Activated CD8-positive, alpha-beta memory T cell treated with anti-CD3 and anti-CD28 coated beads, Interleukin-2, amount 10 ng/mL, durations not matched to agents 7 days and 5 days (primary cell): ENCODE data around the gene IL21R. TPM values are rescaled to one million over a fixed set of nuclear protein-coding genes. Genes with fewer than 3 reads are reported as not detected.
"Not testable (repeated sequence)": the region's sequence is repeated elsewhere in the genome, so short reads cannot be mapped to it uniquely, and the experiment has no call there.

ENCODE experiments used
- ATAC-seq: fragments of 150-1000 bp; cut with Tn5 transposase; one replicate; pipeline ENCODE4 v1.10.0; 2021; ENCODE audit warnings: moderate library complexity
- CTCF ChIA-PET: fragments of 350-600 bp; sonication (Branson Sonifier 250); formaldehyde crosslinking; loops from one replicate; lab custom pipeline; 2021; ENCODE audit warnings: antibody characterized with exemption; lab: Charles Lee
- DNase-seq: peaks from one replicate; pipeline ENCODE4 v3.0.0-alpha.2; 2020
- H3K27ac Mint-ChIP-seq: one replicate; pipeline ENCODE4 v1.8.0; 2021; ENCODE audit warnings: mild to moderate bottlenecking, mixed read lengths
- H3K27me3 Mint-ChIP-seq: one replicate; pipeline ENCODE4 v1.8.0; 2021; ENCODE audit warnings: mixed read lengths
- H3K36me3 Mint-ChIP-seq: one replicate; pipeline ENCODE4 v1.8.0; 2021; ENCODE audit warnings: mild to moderate bottlenecking, mixed read lengths
- H3K4me1 Mint-ChIP-seq: one replicate; pipeline ENCODE4 v1.8.0; 2021; ENCODE audit warnings: mixed read lengths
- H3K4me3 Mint-ChIP-seq: one replicate; pipeline ENCODE4 v1.8.0; 2021; ENCODE audit warnings: mild to moderate bottlenecking, moderate library complexity, mixed read lengths
- H3K9me3 Mint-ChIP-seq: one replicate; pipeline ENCODE4 v1.8.0; 2022; ENCODE audit warnings: low read depth, mixed read lengths
- total RNA-seq, 2 experiments: library from RNA; stranded (reverse); gene quantifications; one replicate each; pipeline ENCODE4 v1.2.3, GENCODE V29; 2021

The IL21R gene
- total RNA-seq, 2 experiments from 2014 or later: 24.6 to 38.0 TPM

GRCh38 chr16:27427538-27427937, 25.6 kb downstream of the IL21R start:
- peaks cover 81% of the 10 kb centered on the region for H3K4me1 Mint-ChIP-seq
- H3K36me3 Mint-ChIP-seq: peaks cover 48% of the 10 kb centered on the region
- CTCF ChIA-PET: interaction anchor here (0.7 to 2.7 kb wide), 12 partner anchors 17 to 258 kb away, joined by 3 to 7 read pairs (median 4); partner anchors contain the start of gene IL21R
- ATAC-seq (no peak), DNase-seq (peak; percentile 32)
- peaks cover 7% of the 10 kb centered on the region for H3K9me3 Mint-ChIP-seq
- H3K4me3 Mint-ChIP-seq: peak overlapping the region; percentile 47
- H3K27ac Mint-ChIP-seq: peak overlapping the region; percentile 95
- no peaks in the 10 kb centered on the region for H3K27me3 Mint-ChIP-seq

- Mint-ChIP-seq H3K4me1 (peaks cover 85% of the 10 kb centered on the region), H3K27ac (no peak overlapping the region), H3K4me3 (no peak overlapping the region), H3K9me3 (peaks cover 5% of the 10 kb centered on the region), H3K36me3 (peaks cover 45% of the 10 kb centered on the region), H3K27me3 (no peaks in the 10 kb centered on the region)
- ATAC-seq (no peak), DNase-seq (peak; percentile 28)
- CTCF ChIA-PET: interaction anchor here (1.1 to 2.7 kb wide), 7 partner anchors 18 to 249 kb away, joined by 3 to 7 read pairs (median 4); partner anchors contain the start of gene IL21R
Measured at GRCh38 chr16:27428026-27428785, 26.2 kb downstream of the IL21R start.

- Mint-ChIP-seq H3K4me3 (no peak overlapping the region), H3K27me3 (no peaks in the 10 kb centered on the region), H3K27ac (no peak overlapping the region), H3K36me3 (peaks cover 42% of the 10 kb centered on the region), H3K9me3 (no peaks in the 10 kb centered on the region), H3K4me1 (peaks cover 74% of the 10 kb centered on the region)
- DNase-seq: peak; percentile 26
- no peak for ATAC-seq
- CTCF ChIA-PET: no interaction called here
Measured at GRCh38 chr16:27429330-27429871, 27.4 kb downstream of the IL21R start.

GRCh38 chr16:27429981-27430441, 28.0 kb downstream of the IL21R start:
- H3K36me3 Mint-ChIP-seq: peaks cover 40% of the 10 kb centered on the region
- peaks cover 68% of the 10 kb centered on the region for H3K4me1 Mint-ChIP-seq

GRCh38 chr16:27430512-27430911, 28.5 kb downstream of the IL21R start:
- Mint-ChIP-seq H3K36me3 (peaks cover 38% of the 10 kb centered on the region), H3K9me3 (no peaks in the 10 kb centered on the region), H3K27ac (peak overlapping the region; percentile 61), H3K27me3 (no peaks in the 10 kb centered on the region), H3K4me1 (peaks cover 63% of the 10 kb centered on the region), H3K4me3 (no peak overlapping the region)
- CTCF ChIA-PET: no interaction called here
- DNase-seq (peak; percentile 21), ATAC-seq (no peak)

More at GRCh38 chr16:27429981-27430441, 28.0 kb downstream of the IL21R start:
- Mint-ChIP-seq H3K27ac (peak overlapping the region; percentile 61), H3K27me3 (no peaks in the 10 kb centered on the region), H3K9me3 (no peaks in the 10 kb centered on the region), H3K4me3 (no peak overlapping the region)
- ATAC-seq: no peak
- DNase-seq: peak; percentile 25
- CTCF ChIA-PET: no interaction called here

- Mint-ChIP-seq H3K36me3 (peaks cover 38% of the 10 kb centered on the region), H3K27ac (peak overlapping the region; percentile 11), H3K9me3 (no peaks in the 10 kb centered on the region), H3K27me3 (no peaks in the 10 kb centered on the region), H3K4me1 (peaks cover 59% of the 10 kb centered on the region), H3K4me3 (no peak overlapping the region)
- CTCF ChIA-PET: no interaction called here
- ATAC-seq (no peak), DNase-seq (peak; percentile 39)
Measured at GRCh38 chr16:27430923-27431484, 29.0 kb downstream of the IL21R start.

GRCh38 chr16:27431773-27432532, 30.0 kb downstream of the IL21R start:
- Mint-ChIP-seq H3K27ac (no peak overlapping the region), H3K27me3 (no peaks in the 10 kb centered on the region), H3K36me3 (peaks cover 43% of the 10 kb centered on the region), H3K9me3 (no peaks in the 10 kb centered on the region), H3K4me1 (peaks cover 50% of the 10 kb centered on the region), H3K4me3 (no peak overlapping the region)
- ATAC-seq (no peak), DNase-seq (peak; percentile 34)
- CTCF ChIA-PET: no interaction called here

- no peak for ATAC-seq
- peaks cover 47% of the 10 kb centered on the region for H3K36me3 Mint-ChIP-seq
- CTCF ChIA-PET: no interaction called here
- no peaks in the 10 kb centered on the region for H3K27me3 Mint-ChIP-seq
- no peaks in the 10 kb centered on the region for H3K9me3 Mint-ChIP-seq
- DNase-seq: peak; percentile 33
- peak overlapping the region; percentile 59 for H3K27ac Mint-ChIP-seq
- no peak overlapping the region for H3K4me3 Mint-ChIP-seq
- peaks cover 44% of the 10 kb centered on the region for H3K4me1 Mint-ChIP-seq
Measured at GRCh38 chr16:27432558-27432957, 30.6 kb downstream of the IL21R start.

GRCh38 chr16:27433191-27433590, 31.2 kb downstream of the IL21R start:
- CTCF ChIA-PET: interaction anchor here (0.9 to 1.2 kb wide), 3 partner anchors 16 to 59 kb away, joined by 3 to 4 read pairs (median 3); no protein-coding TSS in a partner anchor
- H3K9me3 Mint-ChIP-seq, DNase-seq, ATAC-seq, H3K27me3 Mint-ChIP-seq, H3K4me3 Mint-ChIP-seq: not testable (repeated sequence)
- Mint-ChIP-seq H3K27ac (peak overlapping the region; percentile 59), H3K4me1 (peaks cover 39% of the 10 kb centered on the region), H3K36me3 (peaks cover 53% of the 10 kb centered on the region)

GRCh38 chr16:27433636-27434035, 31.7 kb downstream of the IL21R start:
- Mint-ChIP-seq H3K4me3 (no peak overlapping the region), H3K9me3 (no peaks in the 10 kb centered on the region), H3K27me3 (no peaks in the 10 kb centered on the region), H3K4me1 (peaks cover 35% of the 10 kb centered on the region), H3K27ac (peak overlapping the region; percentile 12), H3K36me3 (peaks cover 56% of the 10 kb centered on the region)
- CTCF ChIA-PET: interaction anchor here (0.9 to 1.2 kb wide), 3 partner anchors 16 to 60 kb away, joined by 3 to 4 read pairs (median 3); no protein-coding TSS in a partner anchor
- ATAC-seq: no peak
- DNase-seq: no peak

GRCh38 chr16:27434141-27435051, 32.4 kb downstream of the IL21R start:
- H3K27me3 Mint-ChIP-seq: no peaks in the 10 kb centered on the region
- H3K27ac Mint-ChIP-seq: no peak overlapping the region
- H3K9me3 Mint-ChIP-seq: no peaks in the 10 kb centered on the region
- H3K4me3 Mint-ChIP-seq: no peak overlapping the region
- peaks cover 33% of the 10 kb centered on the region for H3K4me1 Mint-ChIP-seq
- ATAC-seq: no peak
- peak; percentile 35 for DNase-seq
- CTCF ChIA-PET: interaction anchor here (1.2 kb wide), 1 partner anchor 15 kb away, joined by 4 read pairs; no protein-coding TSS in a partner anchor
- peaks cover 58% of the 10 kb centered on the region for H3K36me3 Mint-ChIP-seq

GRCh38 chr16:27435146-27435545, 33.2 kb downstream of the IL21R start:
- Mint-ChIP-seq H3K4me1 (peaks cover 28% of the 10 kb centered on the region), H3K36me3 (peaks cover 59% of the 10 kb centered on the region)
- H3K4me3 Mint-ChIP-seq, ATAC-seq, H3K9me3 Mint-ChIP-seq, DNase-seq, H3K27me3 Mint-ChIP-seq, H3K27ac Mint-ChIP-seq, CTCF ChIA-PET: not testable (repeated sequence)
